ENCODE data around the gene PIGS.

GRCh38 chr17:28524476-28525424 is 46.6 kb downstream of the PIGS start:
- TF ChIP-seq NFIC (IDR thresholded peaks at IDR 0.05; ENCODE audit: borderline replicate concordance) (no peak), RFX5 (IDR thresholded peaks at IDR 0.05; ENCODE audit: low read length) (no peak), POLR2AphosphoS5 (IDR thresholded peaks at IDR 0.05; ENCODE audit: low read depth, low read length) (no peak), RXRA (IDR thresholded peaks at IDR 0.05; ENCODE audit: borderline replicate concordance, low read depth) (no peak), MAX (IDR thresholded peaks at IDR 0.05; ENCODE audit: low read depth) (no peak), EP300 (IDR thresholded peaks at IDR 0.05; ENCODE audit: borderline replicate concordance in 1 of 2, low read depth in 1 of 2, low read length in 1 of 2) (no peak), USF2 (IDR thresholded peaks at IDR 0.05; ENCODE audit: borderline replicate concordance, low read depth, low read length) (no peak)

Measured in SK-N-SH (cell line).